Endothelial cell (in vitro differentiated cells): Measurements from ENCODE around the gene CETN3. TPM values are rescaled to one million over a fixed set of nuclear protein-coding genes. Genes with fewer than 3 reads are reported as not detected.

Experiments
- DNase-seq: peaks from one replicate; pipeline ENCODE4 v3.0.0; 2021; ENCODE audit warnings: low spot score
- H3K27ac Mint-ChIP-seq: one replicate; pipeline ENCODE4 v1.8.0; 2021; ENCODE audit warnings: mixed read lengths, inconsistent platforms; ENCODE audit not compliant: unreplicated experiment
- H3K27me3 Mint-ChIP-seq: one replicate; pipeline ENCODE4 v1.8.0; 2021; ENCODE audit warnings: mild to moderate bottlenecking, moderate library complexity, mixed read lengths, inconsistent platforms; ENCODE audit not compliant: unreplicated experiment
- H3K36me3 Mint-ChIP-seq: one replicate; pipeline ENCODE4 v1.8.0; 2021; ENCODE audit warnings: mild to moderate bottlenecking, low read depth, mixed read lengths, inconsistent platforms; ENCODE audit not compliant: unreplicated experiment
- H3K4me1 Mint-ChIP-seq: one replicate; pipeline ENCODE4 v1.8.0; 2021; ENCODE audit warnings: mild to moderate bottlenecking, mixed read lengths, inconsistent platforms; ENCODE audit not compliant: unreplicated experiment
- H3K4me3 Mint-ChIP-seq: one replicate; pipeline ENCODE4 v1.8.0; 2021; ENCODE audit warnings: mild to moderate bottlenecking, mixed read lengths, inconsistent platforms; ENCODE audit not compliant: unreplicated experiment
- H3K9me3 Mint-ChIP-seq: one replicate; pipeline ENCODE4 v1.8.0; 2021; ENCODE audit warnings: mixed read lengths, inconsistent platforms; ENCODE audit not compliant: unreplicated experiment
- long read RNA-seq: library from polyadenylated mRNA; unstranded; transcript quantifications from one replicate; pipeline ENCODE4 v2.0.0, GENCODE V29; 2020; ENCODE audit not compliant: unreplicated experiment
- total RNA-seq: library from RNA; stranded (reverse); fragmentation: NEBNext Ultra II Directional; extraction: Animal tissue kit (Norgen Biotek cat#: 25700); gene quantifications from one replicate; pipeline ENCODE4 v1.2.1, GENCODE V29; 2021; ENCODE audit not compliant: unreplicated experiment
- TF ChIP-seq, protein P1 (sequence below): fragments of 200-600 bp; sonication (generic); IDR thresholded peaks from one replicate; pipeline ENCODE4 v1.5.0; 2021; ENCODE audit warnings: antibody characterized with exemption; ENCODE audit not compliant: unreplicated experiment

The CETN3 gene
- 20.4 TPM for total RNA-seq
- long read RNA-seq, partial matches to known transcripts, result 0 of 5 reads
- long read RNA-seq, other reads (novel, unspliced or antisense), result 1 of 5 reads

DNA sequence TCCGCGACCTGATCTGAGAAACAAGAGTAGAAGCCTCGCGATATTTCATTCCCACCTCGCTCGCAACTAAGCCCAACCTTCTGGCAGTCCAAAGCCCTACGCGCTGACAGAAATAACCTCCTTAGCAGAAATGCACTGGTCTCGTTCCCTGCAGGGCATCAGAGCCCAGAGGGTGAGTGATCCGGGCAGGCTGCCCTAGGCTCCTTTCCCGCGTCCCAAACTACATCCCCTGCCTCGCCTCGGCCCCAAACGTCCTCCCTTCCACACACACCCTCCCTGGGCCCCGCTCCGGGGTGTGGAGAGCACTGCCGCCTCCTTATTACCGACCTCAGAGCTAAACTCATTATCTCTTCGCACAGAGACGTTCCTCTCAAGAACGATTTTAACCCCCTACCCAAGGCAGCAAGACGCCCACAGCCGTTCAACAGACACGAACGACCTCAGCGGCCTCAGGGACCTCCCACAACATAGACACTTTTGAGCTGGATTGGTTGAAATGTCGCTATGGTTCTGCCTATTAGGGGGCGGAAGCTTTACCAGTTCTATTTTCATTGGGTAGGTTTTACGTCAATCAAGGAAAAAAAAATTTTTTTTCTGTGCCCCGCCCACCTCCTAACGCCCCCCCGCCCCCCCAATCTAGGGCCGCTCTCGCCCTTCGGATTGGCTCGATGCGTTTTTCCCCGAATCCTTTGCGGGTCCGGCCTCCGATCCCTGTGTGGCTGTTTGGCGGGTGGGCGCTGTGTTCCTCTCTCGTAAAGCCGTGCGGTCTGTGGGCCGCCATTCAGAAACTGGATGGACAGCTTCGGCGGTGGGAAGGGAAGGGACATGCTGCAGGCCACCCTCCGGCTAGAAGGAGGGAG is at the start of gene CETN3:
CETN3 (minus strand) TSS at position 439 of the 860 bp plus-strand sequence; CDS start at position 344, 95 bp downstream.
- Mint-ChIP-seq H3K27ac (no peak within 1 kb of the TSS), H3K9me3 (no peaks in the 10 kb centered on the region), H3K4me3 (no peak within 1 kb of the TSS), H3K4me1 (no peaks in the 10 kb centered on the region), H3K27me3 (no peaks in the 10 kb centered on the region), H3K36me3 (no peaks in the 10 kb centered on the region)
- TF ChIP-seq, protein P1, sequence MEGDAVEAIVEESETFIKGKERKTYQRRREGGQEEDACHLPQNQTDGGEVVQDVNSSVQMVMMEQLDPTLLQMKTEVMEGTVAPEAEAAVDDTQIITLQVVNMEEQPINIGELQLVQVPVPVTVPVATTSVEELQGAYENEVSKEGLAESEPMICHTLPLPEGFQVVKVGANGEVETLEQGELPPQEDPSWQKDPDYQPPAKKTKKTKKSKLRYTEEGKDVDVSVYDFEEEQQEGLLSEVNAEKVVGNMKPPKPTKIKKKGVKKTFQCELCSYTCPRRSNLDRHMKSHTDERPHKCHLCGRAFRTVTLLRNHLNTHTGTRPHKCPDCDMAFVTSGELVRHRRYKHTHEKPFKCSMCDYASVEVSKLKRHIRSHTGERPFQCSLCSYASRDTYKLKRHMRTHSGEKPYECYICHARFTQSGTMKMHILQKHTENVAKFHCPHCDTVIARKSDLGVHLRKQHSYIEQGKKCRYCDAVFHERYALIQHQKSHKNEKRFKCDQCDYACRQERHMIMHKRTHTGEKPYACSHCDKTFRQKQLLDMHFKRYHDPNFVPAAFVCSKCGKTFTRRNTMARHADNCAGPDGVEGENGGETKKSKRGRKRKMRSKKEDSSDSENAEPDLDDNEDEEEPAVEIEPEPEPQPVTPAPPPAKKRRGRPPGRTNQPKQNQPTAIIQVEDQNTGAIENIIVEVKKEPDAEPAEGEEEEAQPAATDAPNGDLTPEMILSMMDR, result no peak
- peak; percentile 87 for DNase-seq

DNA sequence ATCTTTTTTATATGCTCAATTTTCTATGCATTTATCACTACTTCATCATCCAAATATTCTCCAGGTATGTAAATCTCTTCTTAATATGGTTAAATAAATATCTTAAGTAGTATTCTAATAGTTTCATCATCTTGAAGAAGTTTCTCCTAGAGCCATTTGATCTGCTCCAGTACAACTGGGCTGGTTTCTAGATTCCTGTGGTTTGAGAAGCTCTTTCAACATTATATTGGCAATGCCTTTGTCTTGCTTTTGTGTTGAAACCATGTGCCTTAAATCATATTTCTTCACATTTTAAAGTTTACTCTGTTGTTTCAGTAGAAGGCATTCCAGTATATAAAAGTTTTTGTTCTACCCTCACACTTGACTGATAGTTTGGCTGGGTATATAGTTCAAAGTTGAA is 37.4 kb upstream of the CETN3 start:
- Mint-ChIP-seq H3K36me3 (no peaks in the 10 kb centered on the region), H3K4me1 (no peaks in the 10 kb centered on the region), H3K27ac (no peak overlapping the region), H3K4me3 (no peak overlapping the region), H3K27me3 (no peaks in the 10 kb centered on the region), H3K9me3 (no peaks in the 10 kb centered on the region)
- TF ChIP-seq, protein P1, result no peak
- no peak for DNase-seq

DNA sequence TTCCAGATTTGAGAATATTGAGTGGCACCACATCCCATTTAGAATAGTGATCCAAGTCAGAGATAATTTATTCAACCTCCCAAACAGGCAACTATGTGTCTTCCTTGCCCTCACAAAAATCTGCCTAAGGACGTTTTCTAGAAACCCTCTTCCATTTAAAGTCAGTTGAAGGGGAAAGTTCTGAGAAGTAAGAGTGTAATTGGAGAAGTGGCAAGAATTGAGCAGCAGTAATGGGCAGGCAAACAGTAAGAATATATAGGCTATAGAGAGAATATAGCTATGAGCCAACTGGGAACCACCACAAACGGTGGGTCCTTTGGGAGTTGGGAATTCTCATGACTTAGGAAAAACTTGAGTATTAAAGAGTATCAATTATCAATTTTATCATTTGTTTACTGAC is 31.1 kb upstream of the CETN3 start:
- DNase-seq, result no peak
- Mint-ChIP-seq H3K36me3 (no peaks in the 10 kb centered on the region), H3K4me3 (no peak overlapping the region), H3K27me3 (no peaks in the 10 kb centered on the region), H3K4me1 (peaks cover 3% of the 10 kb centered on the region), H3K27ac (no peak overlapping the region), H3K9me3 (no peaks in the 10 kb centered on the region)
- TF ChIP-seq, protein P1, result no peak

DNA sequence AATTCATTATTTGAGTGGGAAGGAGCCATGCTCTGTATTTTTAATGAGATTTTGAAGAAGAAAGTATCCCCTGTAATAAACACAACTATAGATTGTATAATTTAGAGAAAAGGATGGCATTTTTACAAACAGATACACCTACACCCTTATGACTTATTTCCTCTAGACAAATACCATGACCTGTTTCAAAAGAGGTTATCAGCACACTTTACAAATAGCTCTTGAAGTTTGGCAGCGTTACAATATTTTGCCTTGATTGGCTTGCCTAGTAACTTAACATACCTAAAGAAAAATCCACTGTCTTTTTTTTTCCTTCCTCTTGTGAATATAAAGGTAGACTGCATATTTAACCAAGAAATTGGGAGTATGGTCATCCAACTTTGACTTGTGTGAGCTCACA is 28.5 kb upstream of the CETN3 start:
- no peak for DNase-seq
- H3K4me3 Mint-ChIP-seq, result no peak overlapping the region
- TF ChIP-seq, protein P1, result no peak
- H3K36me3 Mint-ChIP-seq, result no peaks in the 10 kb centered on the region
- H3K4me1 Mint-ChIP-seq, result peaks cover 3% of the 10 kb centered on the region
- H3K27ac Mint-ChIP-seq, result no peak overlapping the region
- H3K27me3 Mint-ChIP-seq, result no peaks in the 10 kb centered on the region
- no peaks in the 10 kb centered on the region for H3K9me3 Mint-ChIP-seq

DNA sequence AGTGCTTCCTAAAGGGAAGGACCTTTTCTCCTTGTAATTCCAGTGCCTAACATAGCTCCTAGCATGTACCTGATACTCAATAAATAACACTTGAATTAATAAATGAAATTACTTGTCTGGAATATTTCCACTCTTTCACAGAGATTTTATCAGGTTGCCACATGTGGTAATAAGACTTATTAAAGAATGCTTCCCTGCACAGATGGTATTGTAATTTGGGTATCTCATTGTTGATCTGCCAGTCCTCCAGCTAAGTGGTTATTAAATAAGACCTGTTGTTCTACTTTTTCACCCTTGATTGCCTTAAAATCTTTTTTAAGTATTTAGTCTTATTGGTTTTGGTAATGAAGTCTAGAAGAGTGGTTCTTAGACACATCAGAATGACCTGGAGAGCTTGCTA is 28.1 kb upstream of the CETN3 start:
- peaks cover 3% of the 10 kb centered on the region for H3K4me1 Mint-ChIP-seq
- H3K4me3 Mint-ChIP-seq, result no peak overlapping the region
- no peak for DNase-seq
- no peaks in the 10 kb centered on the region for H3K9me3 Mint-ChIP-seq
- H3K36me3 Mint-ChIP-seq, result no peaks in the 10 kb centered on the region
- TF ChIP-seq, protein P1, result no peak
- no peaks in the 10 kb centered on the region for H3K27me3 Mint-ChIP-seq
- H3K27ac Mint-ChIP-seq, result no peak overlapping the region
